Measurements from ENCODE around the gene SRR.

DNA sequence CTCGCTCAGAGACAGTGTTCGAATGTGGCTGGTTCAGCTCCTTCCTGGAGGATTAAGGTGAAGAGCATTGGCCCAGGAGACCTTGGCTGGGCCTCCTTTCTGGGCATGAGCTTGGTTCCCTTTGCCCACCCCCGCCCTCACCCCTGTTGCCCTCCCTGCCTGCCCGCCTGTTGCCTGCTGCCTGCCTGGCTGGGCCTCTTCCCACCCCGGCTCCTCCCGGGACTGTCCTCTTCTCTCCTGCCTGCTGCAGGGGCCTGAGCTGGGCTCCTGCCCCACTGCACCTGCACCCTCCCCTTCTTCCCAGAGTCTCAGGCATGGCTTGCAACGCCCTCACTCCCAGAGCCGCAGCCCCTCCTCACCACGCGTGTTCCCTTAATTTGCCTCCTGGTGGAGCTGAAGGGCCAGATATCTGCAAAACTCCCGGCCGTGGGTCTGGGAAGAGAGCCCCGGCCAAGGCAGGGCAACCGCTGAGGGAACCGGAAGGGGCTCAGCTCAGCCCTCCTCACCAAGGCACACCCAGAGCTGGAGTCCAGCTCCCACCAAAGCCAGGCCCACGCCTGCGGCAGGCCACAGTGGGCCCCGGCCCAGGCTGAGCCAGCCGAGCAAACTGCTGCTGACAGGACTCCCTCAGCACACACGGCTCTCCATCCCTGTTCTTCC is 65.9 kb downstream of the SRR start:
- TF ChIP-seq, protein P1, sequence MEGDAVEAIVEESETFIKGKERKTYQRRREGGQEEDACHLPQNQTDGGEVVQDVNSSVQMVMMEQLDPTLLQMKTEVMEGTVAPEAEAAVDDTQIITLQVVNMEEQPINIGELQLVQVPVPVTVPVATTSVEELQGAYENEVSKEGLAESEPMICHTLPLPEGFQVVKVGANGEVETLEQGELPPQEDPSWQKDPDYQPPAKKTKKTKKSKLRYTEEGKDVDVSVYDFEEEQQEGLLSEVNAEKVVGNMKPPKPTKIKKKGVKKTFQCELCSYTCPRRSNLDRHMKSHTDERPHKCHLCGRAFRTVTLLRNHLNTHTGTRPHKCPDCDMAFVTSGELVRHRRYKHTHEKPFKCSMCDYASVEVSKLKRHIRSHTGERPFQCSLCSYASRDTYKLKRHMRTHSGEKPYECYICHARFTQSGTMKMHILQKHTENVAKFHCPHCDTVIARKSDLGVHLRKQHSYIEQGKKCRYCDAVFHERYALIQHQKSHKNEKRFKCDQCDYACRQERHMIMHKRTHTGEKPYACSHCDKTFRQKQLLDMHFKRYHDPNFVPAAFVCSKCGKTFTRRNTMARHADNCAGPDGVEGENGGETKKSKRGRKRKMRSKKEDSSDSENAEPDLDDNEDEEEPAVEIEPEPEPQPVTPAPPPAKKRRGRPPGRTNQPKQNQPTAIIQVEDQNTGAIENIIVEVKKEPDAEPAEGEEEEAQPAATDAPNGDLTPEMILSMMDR (IDR thresholded peaks at IDR 0.05) = no peak
- no peak for TF ChIP-seq POLR2AphosphoS5 (IDR thresholded peaks at IDR 0.05)

Data from breast epithelium (tissue), 3 donors.